CD14-positive monocyte (primary cell): ENCODE data around the gene ZNF829. TPM values are rescaled to one million over a fixed set of nuclear protein-coding genes. Genes with fewer than 3 reads are reported as not detected.

Source experiments
- DNase-seq, 3 donors: peaks; one replicate each; pipeline ENCODE4 v3.0.0-alpha.2; 2011 to 2022
- H2AFZ ChIP-seq: 2 replicates; pipeline ENCODE4 v1.6.0; 2012; ENCODE audit warnings: mild to moderate bottlenecking, low read depth, low read length, inconsistent platforms; ENCODE audit not compliant: insufficient read depth, poor library complexity, severe bottlenecking
- H3K27ac ChIP-seq, 2 donors: 1 replicate in 1 of 2; 2 replicates in 1 of 2; pipeline ENCODE4 v1.5.1; 2012 to 2013; ENCODE audit warnings: low read length in 2 of 2, control low read depth in 1 of 2, inconsistent platforms in 1 of 2, low read depth in 1 of 2, mild to moderate bottlenecking in 1 of 2
- H3K27me3 ChIP-seq, 2 donors: one replicate each; pipeline versions ENCODE4 v1.6.0 to v1.6.1; 2011 to 2013; ENCODE audit warnings: low read length in 2 of 2; ENCODE audit not compliant: control insufficient read depth in 2 of 2, insufficient read depth in 2 of 2
- H3K36me3 ChIP-seq, 2 donors: replicated peaks in 1 of 2; 1 replicate in 1 of 2; 2 replicates in 1 of 2; pipeline versions ENCODE4 v1.5.1 to v1.6.1; 2012 to 2013; ENCODE audit warnings: low read length in 2 of 2, control low read depth in 1 of 2, inconsistent platforms in 1 of 2, mild to moderate bottlenecking in 1 of 2; ENCODE audit not compliant: insufficient read depth in 2 of 2, control insufficient read depth in 1 of 2
- H3K4me1 ChIP-seq, 2 donors: 1 replicate in 1 of 2; 2 replicates in 1 of 2; pipeline versions ENCODE4 v1.5.1 to v1.6.1; 2012 to 2013; ENCODE audit warnings: low read length in 2 of 2, control low read depth in 1 of 2, inconsistent platforms in 1 of 2, mild to moderate bottlenecking in 1 of 2, moderate library complexity in 1 of 2; ENCODE audit not compliant: insufficient read depth in 2 of 2, control insufficient read depth in 1 of 2
- H3K4me2 ChIP-seq: replicated peaks from 2 replicates; pipeline ENCODE3; 2012; ENCODE audit warnings: low read length, moderate library complexity, mild to moderate bottlenecking; ENCODE audit not compliant: poor library complexity, severe bottlenecking; ENCODE audit errors: extremely low read depth
- H3K4me3 ChIP-seq, 3 experiments: fragments of 200-600 bp in 1 of 3; sonication (generic) in 1 of 3; replicated peaks in 1 of 3; 1 replicate in 2 of 3; 2 replicates in 1 of 3; pipeline ENCODE4 v1.5.1; 2011 to 2013; ENCODE audit warnings: low read length in 3 of 3, mild to moderate bottlenecking in 3 of 3, control low read depth in 2 of 3, low read depth in 2 of 3, inconsistent platforms in 1 of 3, moderate library complexity in 1 of 3
- H3K79me2 ChIP-seq: 2 replicates; pipeline ENCODE4 v1.6.0; 2012; ENCODE audit warnings: mild to moderate bottlenecking, control low read depth, inconsistent platforms, low read length, moderate library complexity; ENCODE audit not compliant: insufficient read depth
- H3K9ac ChIP-seq: 2 replicates; pipeline ENCODE4 v1.6.0; 2017; ENCODE audit warnings: low read length, mild to moderate bottlenecking; ENCODE audit not compliant: insufficient read depth, poor library complexity, severe bottlenecking
- H3K9me3 ChIP-seq, 2 donors: replicated peaks in 1 of 2; 1 replicate in 1 of 2; 2 replicates in 1 of 2; pipeline versions ENCODE4 v1.5.1 to v1.6.1; 2012 to 2013; ENCODE audit warnings: low read length in 2 of 2, control low read depth in 1 of 2; ENCODE audit not compliant: control insufficient read depth in 1 of 2, insufficient read depth in 1 of 2
- H4K20me1 ChIP-seq: 2 replicates; pipeline ENCODE4 v1.6.0; 2012; ENCODE audit warnings: mild to moderate bottlenecking, low read length, control low read depth, moderate library complexity; ENCODE audit not compliant: insufficient read depth
- H3K27ac Mint-ChIP-seq, 7 donors: one replicate each; pipeline ENCODE4 v1.8.0; 2020; ENCODE audit warnings: mild to moderate bottlenecking in 7 of 7, mixed read lengths in 7 of 7, moderate library complexity in 6 of 7, inconsistent platforms in 2 of 7
- H3K27me3 Mint-ChIP-seq, 3 donors: one replicate each; pipeline ENCODE4 v1.8.0; 2021 to 2022; ENCODE audit warnings: low read depth in 3 of 3, mild to moderate bottlenecking in 3 of 3, mixed read lengths in 3 of 3, moderate library complexity in 3 of 3, inconsistent platforms in 1 of 3
- H3K36me3 Mint-ChIP-seq, 2 donors: one replicate each; pipeline ENCODE4 v1.8.0; 2020; ENCODE audit warnings: mixed read lengths in 2 of 2, inconsistent platforms in 1 of 2, mild to moderate bottlenecking in 1 of 2
- H3K4me1 Mint-ChIP-seq: one replicate; pipeline ENCODE4 v1.8.0; 2020; ENCODE audit warnings: mild to moderate bottlenecking, mixed read lengths
- H3K4me3 Mint-ChIP-seq, 2 donors: one replicate each; pipeline ENCODE4 v1.8.0; 2020; ENCODE audit warnings: mild to moderate bottlenecking in 2 of 2, mixed read lengths in 2 of 2, moderate library complexity in 1 of 2
- H3K9me3 Mint-ChIP-seq, 7 donors: one replicate each; pipeline ENCODE4 v1.8.0; 2020 to 2022; ENCODE audit warnings: mixed read lengths in 7 of 7, mild to moderate bottlenecking in 6 of 7, moderate library complexity in 6 of 7, inconsistent platforms in 2 of 7
- WGBS: methylation state at CpG from one replicate; pipeline ENCODE4 v1.1.5; 2013; ENCODE audit warnings: missing lambda C conversion rate; ENCODE audit not compliant: insufficient coverage; 5-methylcytosine and 5-hydroxymethylcytosine counted together
- intact Hi-C, 2 donors: fragments of 100-400 bp; cut with micrococcal nuclease; formaldehyde crosslinking; loops; one replicate each; pipeline versions ENCODE4 v1.15.0 to v1.15.1; 2023
- polyA plus RNA-seq, 3 donors: library from polyadenylated mRNA; depleted of rRNA in 1 of 3; unstranded in 2 of 3; stranded (reverse) in 1 of 3; fragments of 300-500 nt in 2 of 3; fragments of >200 nt in 1 of 3; fragmentation: Illumina TruSeq in 2 of 3; gene quantifications; 1 replicate in 2 of 3; 2 replicates in 1 of 3; pipeline ENCODE4 v1.2.3, GENCODE V29; 2012 to 2021
- TF ChIP-seq, protein P1 (sequence below): fragments of 200-600 bp; IDR thresholded peaks from one replicate; pipeline ENCODE4 v1.8.0; 2022; ENCODE audit warnings: antibody characterized with exemption, mild to moderate bottlenecking

ZNF829 gene
- polyA plus RNA-seq, 3 donors = 0.05 to 0.14 (median 0.08) TPM

DNA sequence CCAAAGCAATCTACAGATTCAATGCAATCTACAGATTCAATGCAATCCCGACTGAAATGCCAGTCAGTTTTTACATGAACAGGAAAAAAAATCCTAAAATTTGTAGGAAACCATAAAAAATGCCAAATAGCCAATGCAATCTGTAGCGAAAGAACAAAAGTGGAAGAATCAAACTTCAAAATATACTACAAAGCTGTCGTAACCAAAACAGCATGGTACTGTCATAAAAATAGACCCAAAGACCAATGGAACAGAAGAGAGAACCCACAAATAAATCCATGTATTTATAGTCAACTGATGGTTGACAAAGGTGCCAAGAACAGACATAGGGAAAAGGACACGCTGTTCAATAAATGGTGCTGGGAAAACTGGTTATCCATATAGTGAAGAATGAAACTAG is 17.7 kb downstream of the ZNF829 start:
- H3K9ac ChIP-seq = no peak overlapping the region
- Mint-ChIP-seq H3K4me3 (no peak overlapping the region), H3K36me3 (peaks cover 19 to 33% of the 10 kb centered on the region in 2 donors), H3K27ac (no peak overlapping the region), H3K9me3 (peaks cover 50 to 88% (median 82%) of the 10 kb centered on the region in 7 donors), H3K4me1 (no peaks in the 10 kb centered on the region), H3K27me3 (no peaks in the 10 kb centered on the region)
- 71% methylated on average over 1 of the region's 4 CpGs for WGBS
- no peak overlapping the region for H2AFZ ChIP-seq
- H3K4me1 ChIP-seq = no peaks in the 10 kb centered on the region
- DNase-seq = no peak
- peaks cover 0 to 35% of the 10 kb centered on the region in 2 donors for H3K36me3 ChIP-seq
- no peak overlapping the region for H3K4me2 ChIP-seq
- H3K9me3 ChIP-seq = peaks cover 45 to 93% of the 10 kb centered on the region in 2 donors
- H3K27ac ChIP-seq = no peak overlapping the region
- H4K20me1 ChIP-seq = no peaks in the 10 kb centered on the region
- no peaks in the 10 kb centered on the region for H3K27me3 ChIP-seq
- intact Hi-C loops = no loop called here
- TF ChIP-seq, protein P1, sequence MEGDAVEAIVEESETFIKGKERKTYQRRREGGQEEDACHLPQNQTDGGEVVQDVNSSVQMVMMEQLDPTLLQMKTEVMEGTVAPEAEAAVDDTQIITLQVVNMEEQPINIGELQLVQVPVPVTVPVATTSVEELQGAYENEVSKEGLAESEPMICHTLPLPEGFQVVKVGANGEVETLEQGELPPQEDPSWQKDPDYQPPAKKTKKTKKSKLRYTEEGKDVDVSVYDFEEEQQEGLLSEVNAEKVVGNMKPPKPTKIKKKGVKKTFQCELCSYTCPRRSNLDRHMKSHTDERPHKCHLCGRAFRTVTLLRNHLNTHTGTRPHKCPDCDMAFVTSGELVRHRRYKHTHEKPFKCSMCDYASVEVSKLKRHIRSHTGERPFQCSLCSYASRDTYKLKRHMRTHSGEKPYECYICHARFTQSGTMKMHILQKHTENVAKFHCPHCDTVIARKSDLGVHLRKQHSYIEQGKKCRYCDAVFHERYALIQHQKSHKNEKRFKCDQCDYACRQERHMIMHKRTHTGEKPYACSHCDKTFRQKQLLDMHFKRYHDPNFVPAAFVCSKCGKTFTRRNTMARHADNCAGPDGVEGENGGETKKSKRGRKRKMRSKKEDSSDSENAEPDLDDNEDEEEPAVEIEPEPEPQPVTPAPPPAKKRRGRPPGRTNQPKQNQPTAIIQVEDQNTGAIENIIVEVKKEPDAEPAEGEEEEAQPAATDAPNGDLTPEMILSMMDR = no peak
- no peaks in the 10 kb centered on the region for H3K79me2 ChIP-seq
- no peak overlapping the region for H3K4me3 ChIP-seq

DNA sequence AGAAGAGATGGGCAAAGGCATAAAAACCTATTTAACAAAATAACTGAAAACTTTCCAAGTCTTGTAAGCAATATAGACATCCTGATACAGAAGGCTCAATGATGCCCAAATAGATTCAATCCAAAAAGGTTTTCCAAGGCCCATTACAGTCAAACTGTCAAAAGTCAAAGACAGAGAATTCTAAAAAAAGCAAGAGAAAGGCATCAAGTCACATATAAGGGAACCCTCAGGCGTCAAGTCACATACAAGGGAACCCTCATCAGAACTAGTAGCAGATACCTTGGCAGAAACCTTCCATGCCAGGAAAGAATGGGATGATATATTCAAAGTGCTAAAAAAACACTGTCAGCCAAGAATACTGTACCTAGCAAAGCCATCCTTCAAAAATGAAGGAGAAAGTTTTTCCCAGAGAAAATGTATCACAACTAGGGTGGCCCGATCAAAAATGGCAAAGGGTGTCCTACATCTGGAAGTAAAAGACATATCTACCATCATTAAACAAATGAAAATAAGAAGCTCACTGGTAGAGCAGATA is 21.2 kb downstream of the ZNF829 start:
- peaks cover 41 to 95% of the 10 kb centered on the region in 2 donors for H3K9me3 ChIP-seq
- H4K20me1 ChIP-seq = no peaks in the 10 kb centered on the region
- H3K9ac ChIP-seq = no peak overlapping the region
- intact Hi-C loops = no loop called here
- no peaks in the 10 kb centered on the region for H3K27me3 Mint-ChIP-seq
- H3K4me1 ChIP-seq = no peaks in the 10 kb centered on the region
- peaks cover 29 to 31% of the 10 kb centered on the region in 2 donors for H3K36me3 Mint-ChIP-seq
- no peaks in the 10 kb centered on the region for H3K4me1 Mint-ChIP-seq
- no peak overlapping the region for H3K4me2 ChIP-seq
- no peaks in the 10 kb centered on the region for H3K27me3 ChIP-seq
- WGBS = no CpG with 5 or more reads among the region's 2 CpGs
- no peaks in the 10 kb centered on the region for H3K79me2 ChIP-seq
- H3K4me3 Mint-ChIP-seq = no peak overlapping the region
- DNase-seq = no peak
- H3K36me3 ChIP-seq = peaks cover 0 to 40% of the 10 kb centered on the region in 2 donors
- TF ChIP-seq, protein P1 = no peak
- no peak overlapping the region for H3K4me3 ChIP-seq
- H3K27ac Mint-ChIP-seq = no peak overlapping the region
- H3K9me3 Mint-ChIP-seq = peaks cover 61 to 82% (median 81%) of the 10 kb centered on the region in 7 donors
- no peak overlapping the region for H3K27ac ChIP-seq
- H2AFZ ChIP-seq = no peak overlapping the region
